Erythroblast (primary cell): ENCODE measurements around the gene PTCHD4.

Experiments used
- GATA1 ChIP-seq: IDR thresholded peaks from 2 replicates; pipeline ENCODE4 v1.6.1; 2011; ENCODE audit warnings: low read depth, mild to moderate bottlenecking, control low read depth, low read length, moderate library complexity
- POLR2A ChIP-seq: IDR thresholded peaks from 2 replicates; pipeline ENCODE4 v1.6.1; 2011; ENCODE audit warnings: mild to moderate bottlenecking, low read length

DNA sequence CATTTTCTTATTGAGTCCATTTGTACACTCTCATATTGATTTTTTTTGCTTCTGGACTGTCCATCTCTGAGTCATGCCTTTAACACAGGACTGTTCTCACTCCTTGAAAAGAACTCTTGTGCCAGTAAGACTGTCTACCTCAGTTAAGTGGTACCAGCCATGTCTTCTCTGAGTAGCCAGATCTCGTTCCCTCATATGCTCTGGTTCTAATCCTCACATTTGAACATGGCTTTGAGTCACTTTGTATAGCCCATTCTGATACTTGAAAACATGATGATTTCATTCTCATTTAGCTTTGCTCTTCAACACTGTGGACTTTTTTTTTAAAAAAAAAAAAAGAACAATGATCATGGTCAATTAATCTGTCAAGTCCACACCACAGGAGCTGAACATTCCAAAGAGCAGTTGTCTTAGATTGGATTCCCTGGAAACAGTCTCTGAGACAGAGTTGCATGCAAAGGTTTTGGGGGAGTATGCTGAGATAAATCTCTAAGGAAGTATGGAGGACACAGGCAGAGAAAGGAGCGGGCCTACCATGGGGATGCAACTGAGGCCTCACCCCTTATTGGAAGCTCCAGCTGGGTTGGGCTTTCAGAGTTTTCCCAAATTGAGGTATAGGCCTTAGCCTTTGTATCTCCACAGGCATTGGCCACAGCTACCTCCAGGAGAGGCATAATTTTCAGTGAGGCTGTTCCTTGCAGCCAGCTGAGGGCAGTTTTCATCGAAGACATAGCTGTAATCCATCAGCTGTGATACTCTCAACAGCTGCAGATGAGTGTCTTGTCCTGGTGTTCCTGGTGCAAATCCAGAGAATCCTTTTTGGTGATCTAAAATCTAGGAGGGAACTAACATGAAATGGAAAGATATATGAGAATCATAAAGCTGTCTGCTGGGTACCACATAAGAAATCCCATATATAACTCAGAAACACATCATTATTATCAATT lies 6.0 kb upstream of the PTCHD4 start:
- TF ChIP-seq POLR2A (no peak), GATA1 (no peak)
